Keratinocyte (primary cell): Measurements from ENCODE around the gene MBNL2. TPM values are rescaled to one million over a fixed set of nuclear protein-coding genes. Genes with fewer than 3 reads are reported as not detected.

ENCODE experiments used
- DNase-seq: peaks from one replicate; pipeline ENCODE4 v3.0.0-alpha.2; 2011; ENCODE audit warnings: low read depth, missing footprints, low spot score
- FAIRE-seq: peaks from 2 replicates; lab custom pipeline; 2011; peaks lifted over from hg19 to GRCh38; lab: Jason Lieb, UNC
- H2AFZ ChIP-seq: 2 replicates; pipeline ENCODE4 v1.6.0; 2012; ENCODE audit warnings: low read length, control low read depth, inconsistent platforms; ENCODE audit not compliant: control insufficient read depth
- H3K27ac ChIP-seq: 2 replicates; pipeline ENCODE4 v1.5.1; 2011; ENCODE audit warnings: low read length; ENCODE audit not compliant: control insufficient read depth, insufficient read depth
- H3K27me3 ChIP-seq: 3 replicates; pipeline ENCODE4 v1.6.0; 2011; ENCODE audit warnings: low read length; ENCODE audit not compliant: control insufficient read depth, insufficient read depth; ENCODE audit errors: extremely low read depth
- H3K36me3 ChIP-seq, 2 experiments: 2 replicates in 1 of 2; 3 replicates in 1 of 2; pipeline ENCODE4 v1.5.1; 2011; ENCODE audit warnings: low read length in 2 of 2, mild to moderate bottlenecking in 1 of 2; ENCODE audit not compliant: control insufficient read depth in 2 of 2, insufficient read depth in 2 of 2; ENCODE audit errors: extremely low read depth in 1 of 2
- H3K4me1 ChIP-seq: 3 replicates; pipeline ENCODE4 v1.5.1; 2011; ENCODE audit warnings: low read length; ENCODE audit not compliant: control insufficient read depth, insufficient read depth; ENCODE audit errors: extremely low read depth
- H3K4me2 ChIP-seq: 3 replicates; pipeline ENCODE4 v1.6.0; 2011; ENCODE audit warnings: low read depth, low read length; ENCODE audit not compliant: control insufficient read depth, insufficient read depth; ENCODE audit errors: extremely low read depth
- H3K4me3 ChIP-seq, 3 experiments: fragments of 200-600 bp in 1 of 3; sonication (generic) in 1 of 3; 2 replicates in 2 of 3; 3 replicates in 1 of 3; pipeline ENCODE4 v1.5.1; 2011 to 2016; ENCODE audit warnings: low read length in 3 of 3, mild to moderate bottlenecking in 3 of 3, control low read depth in 2 of 3, inconsistent platforms in 1 of 3, low read depth in 1 of 3, mixed read lengths in 1 of 3, mixed run types in 1 of 3, moderate library complexity in 1 of 3; ENCODE audit not compliant: control insufficient read depth in 2 of 3, insufficient read depth in 2 of 3; ENCODE audit errors: extremely low read depth in 1 of 3
- H3K79me2 ChIP-seq: 2 replicates; pipeline ENCODE4 v1.6.0; 2012; ENCODE audit warnings: low read length; ENCODE audit not compliant: control insufficient read depth, insufficient read depth
- H3K9ac ChIP-seq: 3 replicates; pipeline ENCODE4 v1.6.0; 2011; ENCODE audit warnings: low read length; ENCODE audit not compliant: control insufficient read depth, insufficient read depth; ENCODE audit errors: extremely low read depth
- H3K9me1 ChIP-seq: 3 replicates; pipeline ENCODE4 v1.6.0; 2011; ENCODE audit warnings: low read length; ENCODE audit not compliant: control insufficient read depth, insufficient read depth; ENCODE audit errors: extremely low read depth
- H3K9me3 ChIP-seq: 2 replicates; pipeline ENCODE4 v1.5.1; 2012; ENCODE audit warnings: low read depth, low read length; ENCODE audit not compliant: control insufficient read depth
- H4K20me1 ChIP-seq: 3 replicates; pipeline ENCODE4 v1.6.0; 2011; ENCODE audit warnings: low read length; ENCODE audit not compliant: control insufficient read depth, insufficient read depth; ENCODE audit errors: extremely low read depth
- EZH2 ChIP-seq: IDR thresholded peaks from one replicate; pipeline ENCODE4 v1.6.1; 2012; ENCODE audit warnings: inconsistent platforms, mild to moderate bottlenecking, low read length, moderate library complexity
- dilution Hi-C: fragments of 300-500 bp; cut with MboI; formaldehyde crosslinking; loops from one replicate; pipeline ENCODE4 v1.7.0; 2020; ENCODE audit warnings: low sequenced_read_pairs; ENCODE audit not compliant: extremely low pct_ligation_motif_present
- polyA plus RNA-seq, 5 experiments: library from polyadenylated mRNA; depleted of rRNA in 3 of 5; stranded (reverse) in 3 of 5; stranded (forward) in 1 of 5; unstranded in 1 of 5; fragments of >200 nt; gene quantifications; 1 replicate in 1 of 5; 2 replicates in 3 of 5; 3 replicates in 1 of 5; pipeline versions ENCODE4 v1.2.1 to v1.2.3, GENCODE V29; 2011 to 2012; ENCODE audit warnings: missing spikeins in 2 of 5, low read depth in 1 of 5, low replicate concordance in 1 of 5
- TF ChIP-seq, protein P1 (sequence below), 3 experiments: IDR thresholded peaks in 1 of 3; conservative IDR thresholded peaks in 1 of 3; optimal IDR thresholded peaks in 1 of 3; 2 replicates in 2 of 3; 3 replicates in 1 of 3; pipeline versions ENCODE3 to v1.5.1; 2011; ENCODE audit warnings: low read length in 3 of 3, mild to moderate bottlenecking in 3 of 3, moderate library complexity in 2 of 3, control low read depth in 1 of 3, inconsistent platforms in 1 of 3; ENCODE audit not compliant: insufficient read depth in 2 of 3; ENCODE audit errors: extremely low read depth in 1 of 3

Gene MBNL2
- polyA plus RNA-seq, 1 donor (not counting 4 experiments of a cell fraction or from before 2014, with no cell fraction given): 28.4 TPM

DNA sequence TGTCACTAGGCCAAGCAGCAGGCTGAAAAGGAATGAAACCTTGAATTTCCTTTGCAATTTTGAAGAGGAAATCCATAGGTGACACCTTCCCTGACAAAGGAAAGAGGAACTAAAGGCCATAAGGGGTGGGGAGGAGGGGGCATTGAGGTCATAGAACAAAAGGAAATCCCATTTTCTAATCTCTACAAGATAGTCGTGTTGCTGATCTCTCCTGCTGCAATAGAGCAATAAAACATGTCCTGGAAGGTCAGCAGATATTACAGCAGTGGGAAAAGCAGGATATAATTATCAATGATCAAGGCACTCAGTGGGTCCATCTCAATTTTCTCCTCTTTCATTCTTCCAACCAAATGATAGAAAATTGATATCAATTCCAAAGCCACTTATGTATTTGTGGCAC, 191.6 kb downstream of the MBNL2 start:
- no peak for DNase-seq
- H3K4me1 ChIP-seq: no peaks in the 10 kb centered on the region

DNA sequence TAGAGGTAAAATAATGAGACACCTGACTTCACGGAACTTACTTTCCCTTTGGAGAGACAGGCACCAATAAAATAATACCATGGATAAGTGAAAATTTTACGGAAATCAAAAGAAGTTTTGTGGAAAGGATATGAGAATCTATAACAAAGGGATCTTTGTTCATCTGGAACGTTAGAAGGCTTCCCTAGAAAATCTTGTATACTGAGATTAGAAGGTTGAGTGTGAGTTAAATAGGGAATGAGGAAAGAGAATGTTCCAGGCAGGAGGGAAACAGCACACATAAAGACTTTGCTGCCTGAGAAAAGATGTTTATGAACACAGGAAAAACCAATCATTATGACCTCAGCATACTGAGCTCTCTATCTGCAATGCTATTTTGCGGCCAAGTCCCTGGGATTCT, 192.3 kb downstream of the MBNL2 start:
- no peaks in the 10 kb centered on the region for H3K79me2 ChIP-seq
- H3K36me3 ChIP-seq: no peaks in the 10 kb centered on the region
- H2AFZ ChIP-seq: no peak overlapping the region
- H4K20me1 ChIP-seq: no peaks in the 10 kb centered on the region
- H3K9ac ChIP-seq: no peak overlapping the region
- dilution Hi-C loops: no loop called here
- FAIRE-seq (no peak), DNase-seq (no peak)
- H3K9me1 ChIP-seq: no peaks in the 10 kb centered on the region
- no peaks in the 10 kb centered on the region for H3K9me3 ChIP-seq
- H3K4me1 ChIP-seq: no peaks in the 10 kb centered on the region
- no peak overlapping the region for H3K27ac ChIP-seq
- peaks cover 3% of the 10 kb centered on the region for H3K27me3 ChIP-seq
- H3K4me2 ChIP-seq: no peak overlapping the region
- TF ChIP-seq, protein P1, sequence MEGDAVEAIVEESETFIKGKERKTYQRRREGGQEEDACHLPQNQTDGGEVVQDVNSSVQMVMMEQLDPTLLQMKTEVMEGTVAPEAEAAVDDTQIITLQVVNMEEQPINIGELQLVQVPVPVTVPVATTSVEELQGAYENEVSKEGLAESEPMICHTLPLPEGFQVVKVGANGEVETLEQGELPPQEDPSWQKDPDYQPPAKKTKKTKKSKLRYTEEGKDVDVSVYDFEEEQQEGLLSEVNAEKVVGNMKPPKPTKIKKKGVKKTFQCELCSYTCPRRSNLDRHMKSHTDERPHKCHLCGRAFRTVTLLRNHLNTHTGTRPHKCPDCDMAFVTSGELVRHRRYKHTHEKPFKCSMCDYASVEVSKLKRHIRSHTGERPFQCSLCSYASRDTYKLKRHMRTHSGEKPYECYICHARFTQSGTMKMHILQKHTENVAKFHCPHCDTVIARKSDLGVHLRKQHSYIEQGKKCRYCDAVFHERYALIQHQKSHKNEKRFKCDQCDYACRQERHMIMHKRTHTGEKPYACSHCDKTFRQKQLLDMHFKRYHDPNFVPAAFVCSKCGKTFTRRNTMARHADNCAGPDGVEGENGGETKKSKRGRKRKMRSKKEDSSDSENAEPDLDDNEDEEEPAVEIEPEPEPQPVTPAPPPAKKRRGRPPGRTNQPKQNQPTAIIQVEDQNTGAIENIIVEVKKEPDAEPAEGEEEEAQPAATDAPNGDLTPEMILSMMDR (optimal IDR thresholded peaks at IDR 0.05 in 1 of 3, IDR thresholded peaks at IDR 0.05 in 1 of 3, conservative IDR thresholded peaks at IDR 0.05 in 1 of 3; ENCODE audit: extremely low read depth in 1 of 3, insufficient read depth in 2 of 3, low read length in 3 of 3): no peak
- no peak for TF ChIP-seq EZH2
- no peak overlapping the region for H3K4me3 ChIP-seq

More for the DNA sequence above, 191.6 kb downstream of the MBNL2 start:
- Histone ChIP-seq H3K79me2 (no peaks in the 10 kb centered on the region), H3K27ac (no peak overlapping the region), H3K4me2 (no peak overlapping the region), H3K27me3 (peaks cover 3% of the 10 kb centered on the region), H3K9ac (no peak overlapping the region), H3K4me3 (no peak overlapping the region), H4K20me1 (no peaks in the 10 kb centered on the region), H3K9me3 (no peaks in the 10 kb centered on the region), H3K9me1 (no peaks in the 10 kb centered on the region), H2AFZ (no peak overlapping the region), H3K36me3 (no peaks in the 10 kb centered on the region)
- FAIRE-seq: no peak
- TF ChIP-seq, protein P1 (optimal IDR thresholded peaks at IDR 0.05 in 1 of 3, IDR thresholded peaks at IDR 0.05 in 1 of 3, conservative IDR thresholded peaks at IDR 0.05 in 1 of 3; ENCODE audit: extremely low read depth in 1 of 3, insufficient read depth in 2 of 3, low read length in 3 of 3): no peak
- no peak for TF ChIP-seq EZH2
- dilution Hi-C loops: no loop called here
